ENCODE measurements around the gene MICB. TPM values are rescaled to one million over a fixed set of nuclear protein-coding genes. Genes with fewer than 3 reads are reported as not detected.

Gene MICB
- total and polyA plus RNA-seq, 12 donors: 0.66 to 4.3 (median 1.4) TPM

DNA sequence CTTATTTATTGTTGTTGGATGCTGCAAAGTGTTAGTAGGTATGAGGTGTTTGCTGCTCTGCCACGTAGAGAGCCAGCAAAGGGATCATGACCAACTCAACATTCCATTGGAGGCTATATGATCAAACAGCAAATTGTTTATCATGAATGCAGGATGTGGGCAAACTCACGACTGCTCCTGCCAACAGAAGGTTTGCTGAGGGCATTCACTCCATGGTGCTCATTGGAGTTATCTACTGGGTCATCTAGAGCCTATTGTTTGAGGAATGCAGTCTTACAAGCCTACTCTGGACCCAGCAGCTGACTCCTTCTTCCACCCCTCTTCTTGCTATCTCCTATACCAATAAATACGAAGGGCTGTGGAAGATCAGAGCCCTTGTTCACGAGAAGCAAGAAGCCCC lies 12.1 kb downstream of the MICB start:
- intact Hi-C loops (cut with DNase I): no loop called here
- Histone ChIP-seq H3K4me3 (no peak overlapping the region), H3K27me3 (no peaks in the 10 kb centered on the region), H3K4me1 (no peaks in the 10 kb centered on the region), H3K27ac (no peak overlapping the region), H3K9me3 (no peaks in the 10 kb centered on the region), H3K36me3 (peaks cover 0 to 56% (median 0%) of the 10 kb centered on the region in 9 donors)
- WGBS, 2 donors: 79 to 82% methylated on average over 4 of the region's 4 CpGs
- TF ChIP-seq, protein P1, sequence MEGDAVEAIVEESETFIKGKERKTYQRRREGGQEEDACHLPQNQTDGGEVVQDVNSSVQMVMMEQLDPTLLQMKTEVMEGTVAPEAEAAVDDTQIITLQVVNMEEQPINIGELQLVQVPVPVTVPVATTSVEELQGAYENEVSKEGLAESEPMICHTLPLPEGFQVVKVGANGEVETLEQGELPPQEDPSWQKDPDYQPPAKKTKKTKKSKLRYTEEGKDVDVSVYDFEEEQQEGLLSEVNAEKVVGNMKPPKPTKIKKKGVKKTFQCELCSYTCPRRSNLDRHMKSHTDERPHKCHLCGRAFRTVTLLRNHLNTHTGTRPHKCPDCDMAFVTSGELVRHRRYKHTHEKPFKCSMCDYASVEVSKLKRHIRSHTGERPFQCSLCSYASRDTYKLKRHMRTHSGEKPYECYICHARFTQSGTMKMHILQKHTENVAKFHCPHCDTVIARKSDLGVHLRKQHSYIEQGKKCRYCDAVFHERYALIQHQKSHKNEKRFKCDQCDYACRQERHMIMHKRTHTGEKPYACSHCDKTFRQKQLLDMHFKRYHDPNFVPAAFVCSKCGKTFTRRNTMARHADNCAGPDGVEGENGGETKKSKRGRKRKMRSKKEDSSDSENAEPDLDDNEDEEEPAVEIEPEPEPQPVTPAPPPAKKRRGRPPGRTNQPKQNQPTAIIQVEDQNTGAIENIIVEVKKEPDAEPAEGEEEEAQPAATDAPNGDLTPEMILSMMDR (IDR thresholded peaks at IDR 0.05): no peak
- DNase-seq: no peak
- ATAC-seq: no peak

- H3K27ac ChIP-seq: no peak overlapping the region
- peaks cover 0 to 32% (median 0%) of the 10 kb centered on the region in 9 donors for H3K36me3 ChIP-seq
- no peak for DNase-seq
- H3K9me3 ChIP-seq: no peaks in the 10 kb centered on the region
- no peak overlapping the region for H3K4me3 ChIP-seq
- ATAC-seq: no peak
- WGBS, 2 donors: 61 to 72% methylated on average over 5 of the region's 5 CpGs
- intact Hi-C loops (cut with DNase I): no loop called here
- no peaks in the 10 kb centered on the region for H3K27me3 ChIP-seq
- TF ChIP-seq, protein P1 (IDR thresholded peaks at IDR 0.05): no peak
- peaks cover 0 to 12% (median 0%) of the 10 kb centered on the region in 9 donors for H3K4me1 ChIP-seq
Measured at GRCh38 chr6:31513456-31514165, 15.7 kb downstream of the MICB start.

GRCh38 chr6:31521835-31522234 lies 23.9 kb downstream of the MICB start:
- Histone ChIP-seq H3K27ac (no peak overlapping the region), H3K4me1 (peaks cover 0 to 12% (median 0%) of the 10 kb centered on the region in 9 donors), H3K27me3 (no peaks in the 10 kb centered on the region), H3K36me3 (no peaks in the 10 kb centered on the region), H3K9me3 (no peaks in the 10 kb centered on the region), H3K4me3 (no peak overlapping the region)
- intact Hi-C loops (cut with DNase I): no loop called here
- DNase-seq (no peak), ATAC-seq (no peak)
- WGBS, 2 donors: 65 to 81% methylated on average over 3 of the region's 3 CpGs
- TF ChIP-seq, protein P1 (IDR thresholded peaks at IDR 0.05): no peak

DNA sequence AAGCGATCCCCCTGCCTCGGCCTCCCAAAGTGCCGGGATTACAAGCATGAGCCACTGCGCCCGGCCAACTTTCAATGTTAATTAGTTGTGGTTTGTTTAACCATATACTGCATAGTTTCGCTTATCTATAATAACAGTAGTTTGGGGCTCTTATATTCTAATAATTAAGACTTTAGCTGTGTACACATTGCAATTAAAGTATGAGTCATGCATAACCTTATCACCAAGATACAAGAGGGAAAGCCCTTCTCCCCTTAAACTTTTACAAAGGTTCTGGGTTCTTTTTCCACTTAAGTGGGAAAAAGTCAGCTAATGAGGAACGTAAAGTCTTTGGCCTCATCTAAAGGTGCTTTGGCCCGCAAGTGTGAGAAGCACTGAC lies 27.6 kb downstream of the MICB start:
- DNase-seq (no peak), ATAC-seq (no peak)
- TF ChIP-seq, protein P1 (IDR thresholded peaks at IDR 0.05): no peak
- no peaks in the 10 kb centered on the region for H3K27me3 ChIP-seq
- peak overlapping the region in 1 of 10 donors; percentile 46 for H3K27ac ChIP-seq
- intact Hi-C loops (cut with DNase I): no loop called here
- 74 to 76% methylated on average over 8 of the region's 8 CpGs for WGBS, 2 donors
- H3K4me1 ChIP-seq: peaks cover 0 to 12% (median 0%) of the 10 kb centered on the region in 9 donors
- H3K36me3 ChIP-seq: peaks cover 0 to 13% (median 12%) of the 10 kb centered on the region in 9 donors
- no peaks in the 10 kb centered on the region for H3K9me3 ChIP-seq
- H3K4me3 ChIP-seq: no peak overlapping the region
